ENCODE data around the gene UBE2L6.

UBE2L6 gene

DNA sequence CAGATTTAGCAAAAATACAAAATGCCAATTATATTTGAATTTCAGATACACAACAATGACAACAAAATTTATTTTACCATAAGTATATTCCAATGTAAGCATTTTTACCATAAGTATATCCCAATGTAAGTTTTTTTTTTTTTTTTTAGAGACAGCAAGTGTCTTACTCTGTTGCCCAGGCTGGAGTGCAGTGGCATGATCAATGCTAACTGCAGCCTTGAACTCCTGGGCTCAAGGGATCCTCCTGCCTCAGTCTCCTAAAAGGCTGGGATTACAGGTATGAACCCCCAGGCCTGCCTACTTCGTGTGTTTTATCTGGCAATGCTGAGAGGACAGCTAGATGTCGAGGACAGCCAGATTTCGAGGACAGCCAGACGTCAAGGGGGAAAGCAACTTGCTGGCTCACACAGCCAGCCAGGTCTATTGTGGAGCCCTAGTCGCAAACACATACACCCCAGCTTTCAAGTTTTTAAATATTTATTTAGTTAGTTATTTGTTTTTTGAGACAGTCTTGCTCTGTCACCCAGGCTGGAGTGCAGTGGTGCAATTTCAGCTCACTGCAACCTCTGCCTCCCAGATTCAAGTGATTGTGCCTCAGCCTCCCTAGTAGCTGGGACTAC, 28.9 kb upstream of the UBE2L6 start:
- in situ Hi-C loops (cut with MboI; ENCODE audit: low pct_unique_long_range_greater_than_20kb, low sequenced_read_pairs, unreplicated experiment): no loop called here
- DNase-seq (ENCODE audit: low spot score): no peak
- TF ChIP-seq, protein P1, sequence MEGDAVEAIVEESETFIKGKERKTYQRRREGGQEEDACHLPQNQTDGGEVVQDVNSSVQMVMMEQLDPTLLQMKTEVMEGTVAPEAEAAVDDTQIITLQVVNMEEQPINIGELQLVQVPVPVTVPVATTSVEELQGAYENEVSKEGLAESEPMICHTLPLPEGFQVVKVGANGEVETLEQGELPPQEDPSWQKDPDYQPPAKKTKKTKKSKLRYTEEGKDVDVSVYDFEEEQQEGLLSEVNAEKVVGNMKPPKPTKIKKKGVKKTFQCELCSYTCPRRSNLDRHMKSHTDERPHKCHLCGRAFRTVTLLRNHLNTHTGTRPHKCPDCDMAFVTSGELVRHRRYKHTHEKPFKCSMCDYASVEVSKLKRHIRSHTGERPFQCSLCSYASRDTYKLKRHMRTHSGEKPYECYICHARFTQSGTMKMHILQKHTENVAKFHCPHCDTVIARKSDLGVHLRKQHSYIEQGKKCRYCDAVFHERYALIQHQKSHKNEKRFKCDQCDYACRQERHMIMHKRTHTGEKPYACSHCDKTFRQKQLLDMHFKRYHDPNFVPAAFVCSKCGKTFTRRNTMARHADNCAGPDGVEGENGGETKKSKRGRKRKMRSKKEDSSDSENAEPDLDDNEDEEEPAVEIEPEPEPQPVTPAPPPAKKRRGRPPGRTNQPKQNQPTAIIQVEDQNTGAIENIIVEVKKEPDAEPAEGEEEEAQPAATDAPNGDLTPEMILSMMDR (IDR thresholded peaks at IDR 0.05; ENCODE audit: extremely low read depth, insufficient read depth, missing control alignments): no peak

- in situ Hi-C loops (cut with MboI; ENCODE audit: low pct_unique_long_range_greater_than_20kb, low sequenced_read_pairs, unreplicated experiment): no loop called here
- DNase-seq (ENCODE audit: low spot score): no peak
- TF ChIP-seq, protein P1 (IDR thresholded peaks at IDR 0.05; ENCODE audit: extremely low read depth, insufficient read depth, missing control alignments): no peak
These were observed 20.7 kb upstream of the UBE2L6 start for GRCh38 chr11:57588046-57588710.

GRCh38 chr11:57586711-57587245, 19.3 kb upstream of the UBE2L6 start:
- no peak for DNase-seq (ENCODE audit: low spot score)
- in situ Hi-C loops (cut with MboI; ENCODE audit: low pct_unique_long_range_greater_than_20kb, low sequenced_read_pairs, unreplicated experiment): no loop called here
- TF ChIP-seq, protein P1 (IDR thresholded peaks at IDR 0.05; ENCODE audit: extremely low read depth, insufficient read depth, missing control alignments): no peak

- in situ Hi-C loops (cut with MboI; ENCODE audit: low pct_unique_long_range_greater_than_20kb, low sequenced_read_pairs, unreplicated experiment): no loop called here
- TF ChIP-seq, protein P1 (IDR thresholded peaks at IDR 0.05; ENCODE audit: extremely low read depth, insufficient read depth, missing control alignments): no peak
- no peak for DNase-seq (ENCODE audit: low spot score)
These were observed 17.8 kb upstream of the UBE2L6 start for GRCh38 chr11:57585301-57585700.

DNA sequence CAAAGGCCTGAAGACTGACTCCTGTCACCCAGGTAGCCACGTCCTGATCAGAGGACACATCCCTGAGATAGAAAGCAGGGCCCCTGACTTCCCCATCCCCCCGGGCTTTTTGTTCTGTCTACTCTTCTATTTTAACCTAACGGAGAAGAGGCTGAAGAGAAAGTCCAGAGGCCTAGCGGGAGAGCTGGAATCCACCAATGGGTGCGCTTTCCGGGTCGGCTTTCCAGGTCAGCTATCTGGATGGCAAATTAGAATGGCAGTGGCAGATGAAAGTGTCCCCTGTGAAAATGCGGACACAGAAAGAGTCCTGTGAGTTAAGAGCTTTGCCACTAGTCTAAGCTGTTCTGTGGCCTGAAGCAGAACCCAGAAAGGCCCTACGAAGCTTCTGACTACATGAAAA, 16.9 kb upstream of the UBE2L6 start:
- in situ Hi-C loops (cut with MboI; ENCODE audit: low pct_unique_long_range_greater_than_20kb, low sequenced_read_pairs, unreplicated experiment): no loop called here
- no peak for DNase-seq (ENCODE audit: low spot score)
- TF ChIP-seq, protein P1 (IDR thresholded peaks at IDR 0.05; ENCODE audit: extremely low read depth, insufficient read depth, missing control alignments): no peak

- DNase-seq (ENCODE audit: low spot score): no peak
- in situ Hi-C loops (cut with MboI; ENCODE audit: low pct_unique_long_range_greater_than_20kb, low sequenced_read_pairs, unreplicated experiment): loop anchor here (25.0 kb wide), 1 partner anchor 238 kb away; no protein-coding TSS in a partner anchor
- TF ChIP-seq, protein P1 (IDR thresholded peaks at IDR 0.05; ENCODE audit: extremely low read depth, insufficient read depth, missing control alignments): no peak
These were observed 6.6 kb upstream of the UBE2L6 start for GRCh38 chr11:57574061-57574460.

Measured in GM13977 (cell line).